ENCODE results near the gene DVL1. TPM values are rescaled to one million over a fixed set of nuclear protein-coding genes. Genes with fewer than 3 reads are reported as not detected.
A peak's percentile ranks its signal among the peaks of the same experiment; 100 is the strongest.

DVL1 gene
- total and polyA plus RNA-seq, 9 of the 15 experiments (the other 6 are each of a cell fraction or from before 2014, with no cell fraction given): 0.62 to 135 (median 24.3) TPM

- TF ChIP-seq FOXP1 (CRISPR knock-in tag; IDR thresholded peaks at IDR 0.05): no peak
- TF ChIP-seq ARID3A (IDR thresholded peaks at IDR 0.05; ENCODE audit: borderline replicate concordance, low read depth, low read length): no peak
- no peak for TF ChIP-seq CREB3 (tag; conservative IDR thresholded peaks at IDR 0.05; ENCODE audit: low read depth)
- no peak for TF ChIP-seq MLLT1 (IDR thresholded peaks at IDR 0.05)
- no peak for TF ChIP-seq TFE3 (CRISPR knock-in tag; IDR thresholded peaks at IDR 0.05)
- no peak for TF ChIP-seq L3MBTL2 (IDR thresholded peaks at IDR 0.05)
- no peak for TF ChIP-seq HDAC8 (tag; IDR thresholded peaks at IDR 0.05)
- peak; percentile 57; the same call in 1 of the 2 replicates for TF ChIP-seq ATF7 (IDR thresholded peaks at IDR 0.05)
- TF ChIP-seq ZBTB33 (CRISPR knock-in tag; IDR thresholded peaks at IDR 0.05): peak; percentile 93
- peak; percentile 72 for TF ChIP-seq POLR2G (IDR thresholded peaks at IDR 0.05; ENCODE audit: low read depth, low read length)
- TF ChIP-seq TAF9B (IDR thresholded peaks at IDR 0.05; ENCODE audit: partially characterized antibody): no peak
- peak; percentile 41; the same call in 1 of the 2 replicates for TF ChIP-seq TFAP4 (CRISPR knock-in tag; IDR thresholded peaks at IDR 0.05; ENCODE audit: borderline replicate concordance)
- no peak for TF ChIP-seq ELK1 (CRISPR knock-in tag; IDR thresholded peaks at IDR 0.05)
- no peak for TF ChIP-seq ZNF146 (CRISPR knock-in tag; IDR thresholded peaks at IDR 0.05; ENCODE audit: unreplicated experiment)
Measured at GRCh38 chr1:1291548-1292441, 57.4 kb downstream of the DVL1 start (continued).
